ENCODE measurements around the gene TSHZ2. TPM values are rescaled to one million over a fixed set of nuclear protein-coding genes. Genes with fewer than 3 reads are reported as not detected.

TSHZ2 gene
- total RNA-seq, 1 donor from 2014 or later: 1.2 TPM

DNA sequence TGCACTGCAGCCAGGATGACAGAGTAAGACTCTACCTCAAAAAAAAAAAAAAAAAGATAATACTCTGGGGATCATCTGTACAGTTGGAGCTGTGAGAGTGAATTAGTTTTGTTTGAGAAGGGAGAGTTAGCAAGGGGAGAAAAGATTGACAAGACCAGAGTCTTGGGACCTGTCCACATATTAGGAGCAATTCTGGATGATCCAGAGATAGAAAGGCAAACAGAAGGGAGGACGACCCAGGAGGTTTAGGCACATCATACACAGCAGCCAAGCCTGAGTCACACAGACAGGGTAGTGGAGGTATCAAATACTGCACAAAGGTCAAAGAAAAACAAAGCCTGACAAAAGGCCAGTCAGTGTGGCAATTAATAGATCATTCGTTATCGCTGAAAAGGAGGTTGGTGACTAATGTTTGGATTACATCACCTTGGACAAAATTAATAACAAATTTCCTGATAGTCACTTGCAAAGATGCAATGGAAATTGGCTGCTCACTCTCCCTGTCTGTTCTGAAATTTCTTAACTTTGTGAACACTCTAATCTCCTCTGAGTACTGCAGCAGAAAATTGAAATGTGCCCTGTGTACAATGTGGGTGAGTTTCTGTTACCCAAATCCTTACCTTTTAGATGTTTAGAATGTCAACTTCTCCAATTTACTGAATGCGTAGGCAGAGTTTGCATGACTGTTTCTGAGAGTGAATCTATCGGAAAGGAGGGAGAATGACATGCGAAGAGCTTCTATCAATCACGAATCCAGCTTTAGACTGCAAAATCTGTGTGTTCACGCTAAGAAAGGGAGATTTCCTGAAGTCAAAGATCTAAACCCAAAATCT is 105.4 kb downstream of the TSHZ2 start:
- DNase-seq (ENCODE audit: low read depth): peak; percentile 92
- Mint-ChIP-seq H3K4me1 (ENCODE audit: low read depth, unreplicated experiment) (peaks cover 5% of the 10 kb centered on the region), H3K4me3 (ENCODE audit: unreplicated experiment) (no peak overlapping the region), H3K9me3 (ENCODE audit: unreplicated experiment) (no peaks in the 10 kb centered on the region), H3K27ac (ENCODE audit: unreplicated experiment) (no peak overlapping the region), H3K27me3 (ENCODE audit: low read depth, unreplicated experiment) (no peaks in the 10 kb centered on the region), H3K36me3 (ENCODE audit: low read depth, unreplicated experiment) (no peaks in the 10 kb centered on the region)
- Histone ChIP-seq H3K4me1 (ENCODE audit: insufficient read depth, low read length) (peaks cover 14% of the 10 kb centered on the region), H4K20me1 (ENCODE audit: insufficient read depth, low read length) (no peaks in the 10 kb centered on the region), H3K4me3 (ENCODE audit: insufficient read depth, low read depth, low read length) (no peak overlapping the region), H3K4me2 (ENCODE audit: low read length) (peak overlapping the region; percentile 4), H3K36me3 (ENCODE audit: insufficient read depth, low read length) (no peaks in the 10 kb centered on the region), H3K9me3 (ENCODE audit: insufficient read depth, low read depth, low read length) (no peaks in the 10 kb centered on the region), H3K27ac (ENCODE audit: low read depth, low read length) (peak overlapping the region; percentile 51), H3K9ac (ENCODE audit: low read length) (no peak overlapping the region), H2AFZ (ENCODE audit: low read depth, low read length) (no peak overlapping the region), H3K79me2 (ENCODE audit: insufficient read depth, low read length) (no peaks in the 10 kb centered on the region), H3K27me3 (ENCODE audit: insufficient read depth, low read length) (no peaks in the 10 kb centered on the region)
- no peak for TF ChIP-seq EZH2 (IDR thresholded peaks at IDR 0.05; ENCODE audit: insufficient read depth, low read length)
- TF ChIP-seq, protein P1, sequence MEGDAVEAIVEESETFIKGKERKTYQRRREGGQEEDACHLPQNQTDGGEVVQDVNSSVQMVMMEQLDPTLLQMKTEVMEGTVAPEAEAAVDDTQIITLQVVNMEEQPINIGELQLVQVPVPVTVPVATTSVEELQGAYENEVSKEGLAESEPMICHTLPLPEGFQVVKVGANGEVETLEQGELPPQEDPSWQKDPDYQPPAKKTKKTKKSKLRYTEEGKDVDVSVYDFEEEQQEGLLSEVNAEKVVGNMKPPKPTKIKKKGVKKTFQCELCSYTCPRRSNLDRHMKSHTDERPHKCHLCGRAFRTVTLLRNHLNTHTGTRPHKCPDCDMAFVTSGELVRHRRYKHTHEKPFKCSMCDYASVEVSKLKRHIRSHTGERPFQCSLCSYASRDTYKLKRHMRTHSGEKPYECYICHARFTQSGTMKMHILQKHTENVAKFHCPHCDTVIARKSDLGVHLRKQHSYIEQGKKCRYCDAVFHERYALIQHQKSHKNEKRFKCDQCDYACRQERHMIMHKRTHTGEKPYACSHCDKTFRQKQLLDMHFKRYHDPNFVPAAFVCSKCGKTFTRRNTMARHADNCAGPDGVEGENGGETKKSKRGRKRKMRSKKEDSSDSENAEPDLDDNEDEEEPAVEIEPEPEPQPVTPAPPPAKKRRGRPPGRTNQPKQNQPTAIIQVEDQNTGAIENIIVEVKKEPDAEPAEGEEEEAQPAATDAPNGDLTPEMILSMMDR (IDR thresholded peaks at IDR 0.05; ENCODE audit: insufficient read depth, low read depth, low read length): no peak
- peak; percentile 39 for FAIRE-seq

DNA sequence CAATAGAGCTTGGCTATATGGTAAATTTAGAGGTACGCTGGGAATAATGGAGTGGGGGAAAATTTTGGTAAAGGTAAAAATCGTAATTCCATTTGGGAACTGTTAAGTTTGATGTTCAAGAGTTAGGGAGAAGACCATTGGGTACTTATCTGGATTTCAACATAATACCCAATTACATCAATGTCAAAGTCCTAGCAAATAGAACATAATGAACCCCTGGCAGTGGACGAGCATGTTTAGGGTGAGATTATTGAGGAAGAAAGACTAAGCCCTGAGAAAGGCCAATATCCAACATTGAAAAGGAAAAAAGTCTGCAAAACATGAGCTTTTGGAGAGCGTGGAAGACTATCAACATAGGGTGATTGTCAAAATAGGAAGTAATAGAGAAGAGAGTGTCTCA is 106.6 kb downstream of the TSHZ2 start:
- Histone ChIP-seq H3K79me2 (ENCODE audit: insufficient read depth, low read length) (no peaks in the 10 kb centered on the region), H3K9ac (ENCODE audit: low read length) (no peak overlapping the region), H3K36me3 (ENCODE audit: insufficient read depth, low read length) (no peaks in the 10 kb centered on the region), H2AFZ (ENCODE audit: low read depth, low read length) (no peak overlapping the region), H3K27me3 (ENCODE audit: insufficient read depth, low read length) (no peaks in the 10 kb centered on the region), H4K20me1 (ENCODE audit: insufficient read depth, low read length) (no peaks in the 10 kb centered on the region), H3K4me1 (ENCODE audit: insufficient read depth, low read length) (peaks cover 14% of the 10 kb centered on the region), H3K4me3 (ENCODE audit: insufficient read depth, low read depth, low read length) (no peak overlapping the region), H3K4me2 (ENCODE audit: low read length) (no peak overlapping the region), H3K9me3 (ENCODE audit: insufficient read depth, low read depth, low read length) (no peaks in the 10 kb centered on the region), H3K27ac (ENCODE audit: low read depth, low read length) (no peak overlapping the region)
- FAIRE-seq (no peak), DNase-seq (ENCODE audit: low read depth) (no peak)
- no peaks in the 10 kb centered on the region for H3K27me3 Mint-ChIP-seq (ENCODE audit: low read depth, unreplicated experiment)
- peaks cover 5% of the 10 kb centered on the region for H3K4me1 Mint-ChIP-seq (ENCODE audit: low read depth, unreplicated experiment)
- no peaks in the 10 kb centered on the region for H3K36me3 Mint-ChIP-seq (ENCODE audit: low read depth, unreplicated experiment)
- H3K27ac Mint-ChIP-seq (ENCODE audit: unreplicated experiment): no peak overlapping the region
- H3K4me3 Mint-ChIP-seq (ENCODE audit: unreplicated experiment): no peak overlapping the region
- TF ChIP-seq EZH2 (IDR thresholded peaks at IDR 0.05; ENCODE audit: insufficient read depth, low read length): no peak
- TF ChIP-seq, protein P1 (IDR thresholded peaks at IDR 0.05; ENCODE audit: insufficient read depth, low read depth, low read length): no peak
- no peaks in the 10 kb centered on the region for H3K9me3 Mint-ChIP-seq (ENCODE audit: unreplicated experiment)

DNA sequence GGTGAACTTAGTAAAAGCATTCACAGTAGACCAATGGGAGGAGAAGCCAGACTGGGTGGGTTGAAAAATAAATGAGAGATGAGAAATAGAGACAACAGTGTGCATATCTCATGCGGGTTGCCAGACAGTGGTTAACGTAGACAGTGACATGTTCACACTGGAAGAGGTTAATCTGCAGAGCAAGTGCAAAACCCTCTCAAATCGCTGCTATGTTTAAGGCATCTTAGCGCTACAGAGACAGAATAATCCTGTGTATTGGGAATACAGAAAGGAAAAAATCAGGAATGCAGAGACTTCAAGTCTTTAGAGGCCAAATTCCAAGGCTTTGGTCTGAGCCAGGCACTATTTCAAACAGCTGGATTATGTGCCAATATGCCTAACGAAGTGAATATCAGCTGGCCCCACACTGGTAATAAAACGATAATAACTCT is 107.1 kb downstream of the TSHZ2 start:
- H3K27ac ChIP-seq (ENCODE audit: low read depth, low read length): no peak overlapping the region
- no peaks in the 10 kb centered on the region for H3K36me3 ChIP-seq (ENCODE audit: insufficient read depth, low read length)
- H3K9me3 ChIP-seq (ENCODE audit: insufficient read depth, low read depth, low read length): no peaks in the 10 kb centered on the region
- H3K27me3 ChIP-seq (ENCODE audit: insufficient read depth, low read length): no peaks in the 10 kb centered on the region
- FAIRE-seq: no peak
- Mint-ChIP-seq H3K4me1 (ENCODE audit: low read depth, unreplicated experiment) (peaks cover 5% of the 10 kb centered on the region), H3K9me3 (ENCODE audit: unreplicated experiment) (no peaks in the 10 kb centered on the region), H3K27me3 (ENCODE audit: low read depth, unreplicated experiment) (no peaks in the 10 kb centered on the region), H3K36me3 (ENCODE audit: low read depth, unreplicated experiment) (no peaks in the 10 kb centered on the region), H3K4me3 (ENCODE audit: unreplicated experiment) (no peak overlapping the region), H3K27ac (ENCODE audit: unreplicated experiment) (no peak overlapping the region)
- H3K79me2 ChIP-seq (ENCODE audit: insufficient read depth, low read length): no peaks in the 10 kb centered on the region
- H3K4me1 ChIP-seq (ENCODE audit: insufficient read depth, low read length): peaks cover 14% of the 10 kb centered on the region
- no peak overlapping the region for H3K4me3 ChIP-seq (ENCODE audit: insufficient read depth, low read depth, low read length)
- H2AFZ ChIP-seq (ENCODE audit: low read depth, low read length): no peak overlapping the region
- H3K4me2 ChIP-seq (ENCODE audit: low read length): no peak overlapping the region
- H3K9ac ChIP-seq (ENCODE audit: low read length): no peak overlapping the region
- H4K20me1 ChIP-seq (ENCODE audit: insufficient read depth, low read length): no peaks in the 10 kb centered on the region
- no peak for TF ChIP-seq EZH2 (IDR thresholded peaks at IDR 0.05; ENCODE audit: insufficient read depth, low read length)
- TF ChIP-seq, protein P1 (IDR thresholded peaks at IDR 0.05; ENCODE audit: insufficient read depth, low read depth, low read length): no peak
- DNase-seq (ENCODE audit: low read depth): peak; percentile 89

All from astrocyte (in vitro differentiated cells and primary cell).